Measurements from ENCODE around the gene GNPAT. TPM values are rescaled to one million over a fixed set of nuclear protein-coding genes. Genes with fewer than 3 reads are reported as not detected.

Gene GNPAT
- total RNA-seq, 1 donor from 2014 or later = 32.5 TPM

DNA sequence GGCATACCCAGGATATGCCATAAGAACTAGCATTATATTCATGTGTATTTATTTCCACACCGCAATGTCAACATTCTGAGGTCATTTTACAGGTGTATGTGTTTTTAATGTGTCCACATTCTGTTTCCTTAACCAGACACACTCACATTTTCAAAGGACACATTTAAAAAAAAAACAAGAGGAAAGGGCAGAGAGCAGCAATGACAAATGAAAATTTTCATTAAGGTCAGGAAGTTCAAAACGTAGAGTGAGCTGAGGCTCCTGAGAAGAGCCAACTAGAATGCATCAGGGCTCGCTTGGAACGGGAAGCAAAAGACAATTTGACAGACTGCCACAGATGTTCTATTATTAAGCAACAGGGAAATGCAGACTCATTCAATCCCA is 4.8 kb upstream of the GNPAT start:
- Mint-ChIP-seq H3K4me3 (ENCODE audit: unreplicated experiment) (no peak overlapping the region), H3K9me3 (ENCODE audit: unreplicated experiment) (no peaks in the 10 kb centered on the region), H3K4me1 (ENCODE audit: low read depth, unreplicated experiment) (peaks cover 10% of the 10 kb centered on the region), H3K27me3 (ENCODE audit: low read depth, unreplicated experiment) (no peaks in the 10 kb centered on the region), H3K27ac (ENCODE audit: unreplicated experiment) (no peak overlapping the region), H3K36me3 (ENCODE audit: low read depth, unreplicated experiment) (peaks cover 11% of the 10 kb centered on the region)
- Histone ChIP-seq H3K9me3 (ENCODE audit: insufficient read depth, low read depth, low read length) (no peaks in the 10 kb centered on the region), H3K27me3 (ENCODE audit: insufficient read depth, low read length) (no peaks in the 10 kb centered on the region), H3K9ac (ENCODE audit: low read length) (no peak overlapping the region), H3K36me3 (ENCODE audit: insufficient read depth, low read length) (peaks cover 12% of the 10 kb centered on the region), H3K27ac (ENCODE audit: low read depth, low read length) (no peak overlapping the region), H3K4me1 (ENCODE audit: insufficient read depth, low read length) (peaks cover 3% of the 10 kb centered on the region), H3K4me3 (ENCODE audit: insufficient read depth, low read depth, low read length) (no peak overlapping the region), H3K79me2 (ENCODE audit: insufficient read depth, low read length) (peaks cover 25% of the 10 kb centered on the region), H3K4me2 (ENCODE audit: low read length) (no peak overlapping the region), H2AFZ (ENCODE audit: low read depth, low read length) (no peak overlapping the region), H4K20me1 (ENCODE audit: insufficient read depth, low read length) (peaks cover 6% of the 10 kb centered on the region)
- no peak for FAIRE-seq
- no peak for DNase-seq (ENCODE audit: low read depth)
- TF ChIP-seq EZH2 (IDR thresholded peaks at IDR 0.05; ENCODE audit: insufficient read depth, low read length) (no peak), CTCF (IDR thresholded peaks at IDR 0.05; ENCODE audit: insufficient read depth, low read depth, low read length) (no peak)

DNA sequence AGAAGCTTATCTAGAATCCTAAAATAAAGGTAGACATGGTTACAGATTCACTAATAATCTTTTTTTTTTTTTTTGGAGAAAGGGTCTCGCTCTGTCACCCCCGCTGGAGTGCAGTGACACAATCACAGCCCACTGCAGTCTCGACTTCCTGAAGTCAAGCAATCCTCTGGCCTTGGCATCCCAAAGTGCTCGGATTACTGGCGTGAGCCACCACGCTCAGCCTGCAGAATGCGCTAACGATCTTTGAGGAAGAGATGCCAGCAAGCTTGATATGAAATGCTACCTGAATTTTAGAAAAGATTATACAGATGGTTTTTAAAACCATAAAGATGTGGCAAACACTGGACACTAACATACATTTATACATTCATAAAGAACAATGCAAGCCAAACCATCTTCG is 4.1 kb upstream of the GNPAT start:
- Histone ChIP-seq H3K9ac (ENCODE audit: low read length) (no peak overlapping the region), H4K20me1 (ENCODE audit: insufficient read depth, low read length) (peaks cover 6% of the 10 kb centered on the region), H3K79me2 (ENCODE audit: insufficient read depth, low read length) (peaks cover 32% of the 10 kb centered on the region), H3K4me3 (ENCODE audit: insufficient read depth, low read depth, low read length) (no peak overlapping the region), H3K36me3 (ENCODE audit: insufficient read depth, low read length) (peaks cover 12% of the 10 kb centered on the region), H2AFZ (ENCODE audit: low read depth, low read length) (no peak overlapping the region), H3K4me1 (ENCODE audit: insufficient read depth, low read length) (peaks cover 3% of the 10 kb centered on the region), H3K27me3 (ENCODE audit: insufficient read depth, low read length) (no peaks in the 10 kb centered on the region), H3K9me3 (ENCODE audit: insufficient read depth, low read depth, low read length) (no peaks in the 10 kb centered on the region), H3K27ac (ENCODE audit: low read depth, low read length) (no peak overlapping the region), H3K4me2 (ENCODE audit: low read length) (no peak overlapping the region)
- no peak overlapping the region for H3K27ac Mint-ChIP-seq (ENCODE audit: unreplicated experiment)
- H3K4me3 Mint-ChIP-seq (ENCODE audit: unreplicated experiment) = no peak overlapping the region
- H3K27me3 Mint-ChIP-seq (ENCODE audit: low read depth, unreplicated experiment) = no peaks in the 10 kb centered on the region
- peaks cover 11% of the 10 kb centered on the region for H3K36me3 Mint-ChIP-seq (ENCODE audit: low read depth, unreplicated experiment)
- no peak for FAIRE-seq
- DNase-seq (ENCODE audit: low read depth) = no peak
- peaks cover 12% of the 10 kb centered on the region for H3K4me1 Mint-ChIP-seq (ENCODE audit: low read depth, unreplicated experiment)
- no peaks in the 10 kb centered on the region for H3K9me3 Mint-ChIP-seq (ENCODE audit: unreplicated experiment)
- no peak for TF ChIP-seq EZH2 (IDR thresholded peaks at IDR 0.05; ENCODE audit: insufficient read depth, low read length)
- TF ChIP-seq CTCF (IDR thresholded peaks at IDR 0.05; ENCODE audit: insufficient read depth, low read depth, low read length) = no peak

DNA sequence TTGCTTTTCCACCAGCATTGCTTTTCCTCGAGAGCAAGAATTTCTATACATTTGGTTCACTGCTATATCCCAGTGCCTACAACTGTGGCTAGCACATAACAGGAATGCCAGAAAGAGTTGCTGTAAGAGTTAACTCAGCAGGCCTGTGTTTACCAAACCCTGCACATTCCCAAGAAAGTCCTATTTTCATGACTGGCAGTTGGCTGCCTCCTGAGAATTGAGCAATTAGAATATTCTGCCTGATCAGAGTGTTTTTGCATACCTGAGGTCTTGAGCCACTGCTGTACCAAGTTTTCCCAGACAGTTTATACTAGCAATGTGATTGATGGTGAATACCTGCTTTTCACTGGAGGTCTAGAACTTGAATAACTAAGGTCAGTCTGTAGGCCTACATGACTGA is 2.7 kb upstream of the GNPAT start:
- H3K9me3 Mint-ChIP-seq (ENCODE audit: unreplicated experiment) = no peaks in the 10 kb centered on the region
- FAIRE-seq = no peak
- H3K36me3 ChIP-seq (ENCODE audit: insufficient read depth, low read length) = peaks cover 12% of the 10 kb centered on the region
- DNase-seq (ENCODE audit: low read depth) = no peak
- peaks cover 10% of the 10 kb centered on the region for H4K20me1 ChIP-seq (ENCODE audit: insufficient read depth, low read length)
- no peaks in the 10 kb centered on the region for H3K9me3 ChIP-seq (ENCODE audit: insufficient read depth, low read depth, low read length)
- H3K4me3 Mint-ChIP-seq (ENCODE audit: unreplicated experiment) = no peak overlapping the region
- peaks cover 46% of the 10 kb centered on the region for H3K79me2 ChIP-seq (ENCODE audit: insufficient read depth, low read length)
- no peak overlapping the region for H3K27ac ChIP-seq (ENCODE audit: low read depth, low read length)
- H3K4me3 ChIP-seq (ENCODE audit: insufficient read depth, low read depth, low read length) = no peak overlapping the region
- no peak overlapping the region for H3K4me2 ChIP-seq (ENCODE audit: low read length)
- H3K4me1 ChIP-seq (ENCODE audit: insufficient read depth, low read length) = peaks cover 8% of the 10 kb centered on the region
- no peak for TF ChIP-seq EZH2 (IDR thresholded peaks at IDR 0.05; ENCODE audit: insufficient read depth, low read length)
- no peak for TF ChIP-seq CTCF (IDR thresholded peaks at IDR 0.05; ENCODE audit: insufficient read depth, low read depth, low read length)
- H3K27me3 Mint-ChIP-seq (ENCODE audit: low read depth, unreplicated experiment) = no peaks in the 10 kb centered on the region
- no peak overlapping the region for H3K9ac ChIP-seq (ENCODE audit: low read length)
- no peak overlapping the region for H2AFZ ChIP-seq (ENCODE audit: low read depth, low read length)
- no peaks in the 10 kb centered on the region for H3K27me3 ChIP-seq (ENCODE audit: insufficient read depth, low read length)
- peaks cover 11% of the 10 kb centered on the region for H3K36me3 Mint-ChIP-seq (ENCODE audit: low read depth, unreplicated experiment)
- H3K27ac Mint-ChIP-seq (ENCODE audit: unreplicated experiment) = no peak overlapping the region
- H3K4me1 Mint-ChIP-seq (ENCODE audit: low read depth, unreplicated experiment) = peaks cover 19% of the 10 kb centered on the region
